ENCODE measurements around the gene SYT7.

- TF ChIP-seq CTCF (IDR thresholded peaks at IDR 0.05) (peak in 10 of 12 donors; percentile 16 to 54 (median 40)), POLR2A (IDR thresholded peaks at IDR 0.05) (no peak)
Measured at GRCh38 chr11:61482513-61482912, 98.4 kb downstream of the SYT7 start.

Data from heart left ventricle (tissue), 13 donors.